GM21786 (cell line): ENCODE measurements around the gene CFAP161.

Source experiments
- ATAC-seq: cut with Tn5 transposase; IDR thresholded peaks from one replicate; pipeline ENCODE4 v1.9.1; 2021; ENCODE audit not compliant: unreplicated experiment

CFAP161 gene

DNA sequence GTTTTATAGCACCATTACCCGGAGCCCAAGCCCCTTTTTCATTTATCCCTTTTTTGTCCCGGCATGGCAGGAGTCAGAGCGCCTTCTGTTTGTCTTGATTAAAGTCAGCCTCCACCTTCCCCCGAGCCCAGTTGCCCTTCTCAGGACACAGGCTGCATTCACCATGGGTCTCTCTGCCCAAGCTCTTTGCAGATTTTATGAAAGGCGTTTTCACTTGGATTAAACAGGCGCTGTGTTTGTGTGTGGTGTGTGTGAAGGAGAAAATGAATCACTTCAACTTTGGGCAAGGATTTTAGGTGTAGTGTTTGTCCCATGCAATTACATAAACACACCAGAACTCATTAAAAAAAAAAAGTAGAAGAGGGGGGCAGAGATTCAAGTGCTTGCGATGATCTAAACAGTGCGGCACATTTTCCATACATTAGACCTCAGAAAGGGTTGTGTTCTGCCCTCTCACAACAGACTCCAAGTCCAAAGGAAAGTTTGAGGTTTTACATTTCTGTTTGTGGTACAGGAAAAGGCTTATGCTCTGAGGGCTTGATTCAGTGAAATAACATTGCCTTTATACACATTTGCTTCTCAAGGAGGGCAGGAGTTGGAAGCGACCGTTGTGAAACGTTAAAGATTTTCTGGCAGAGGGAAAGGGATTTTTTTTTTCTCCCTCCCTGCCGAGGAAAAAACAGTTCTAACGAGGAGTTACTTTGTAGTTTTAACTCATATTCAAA lies 48.1 kb downstream of the CFAP161 start:
- ATAC-seq = no peak

DNA sequence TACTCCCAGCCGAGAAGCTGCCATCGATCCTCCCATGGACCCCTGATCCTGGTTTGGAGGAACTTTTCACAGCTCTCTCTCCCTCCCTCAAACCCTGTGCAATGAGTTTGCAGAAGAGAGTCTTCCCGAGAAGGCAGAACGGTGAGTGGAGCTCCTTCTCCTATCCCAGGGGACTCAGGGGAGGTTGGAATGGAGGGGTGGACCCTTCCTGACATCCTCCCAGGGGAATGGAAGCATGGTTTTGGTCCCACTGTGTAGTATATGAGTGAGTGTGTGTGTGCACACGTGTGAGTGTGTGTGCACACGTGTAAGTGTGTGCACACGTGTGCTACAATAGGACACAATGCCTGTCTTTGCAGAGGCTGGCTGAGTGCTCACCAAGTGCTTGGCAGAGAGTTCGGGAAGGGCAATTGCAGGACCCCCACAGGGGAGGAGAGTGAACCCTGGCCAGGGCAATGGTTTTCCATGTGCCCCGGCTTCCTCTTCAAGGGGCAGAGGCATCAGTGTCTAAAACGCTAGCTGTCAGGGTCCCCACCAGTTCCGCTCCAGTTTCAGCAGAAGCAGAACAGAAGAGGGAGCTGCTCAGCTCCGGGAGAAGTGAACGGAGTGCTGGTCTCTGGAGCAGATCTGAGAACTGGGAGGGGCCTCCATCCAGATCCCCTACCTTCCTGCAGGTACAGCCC lies 48.8 kb downstream of the CFAP161 start:
- ATAC-seq = no peak

DNA sequence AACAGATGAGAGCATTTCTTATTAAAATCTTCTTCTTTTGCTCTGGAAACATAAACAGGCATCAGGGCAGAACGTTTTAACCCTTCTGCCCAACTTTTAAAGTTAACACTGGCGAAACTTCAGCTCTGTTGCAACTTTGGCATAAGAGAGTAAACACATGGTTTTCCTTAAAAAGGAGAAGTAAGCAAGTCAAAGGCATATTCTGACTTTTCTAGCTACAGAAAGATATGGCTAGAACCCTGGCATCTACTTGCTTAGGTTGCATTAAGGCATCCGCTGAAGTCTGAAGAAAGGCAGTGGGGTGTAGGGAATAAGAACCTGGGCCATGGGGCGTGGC lies 49.3 kb downstream of the CFAP161 start:
- no peak for ATAC-seq

DNA sequence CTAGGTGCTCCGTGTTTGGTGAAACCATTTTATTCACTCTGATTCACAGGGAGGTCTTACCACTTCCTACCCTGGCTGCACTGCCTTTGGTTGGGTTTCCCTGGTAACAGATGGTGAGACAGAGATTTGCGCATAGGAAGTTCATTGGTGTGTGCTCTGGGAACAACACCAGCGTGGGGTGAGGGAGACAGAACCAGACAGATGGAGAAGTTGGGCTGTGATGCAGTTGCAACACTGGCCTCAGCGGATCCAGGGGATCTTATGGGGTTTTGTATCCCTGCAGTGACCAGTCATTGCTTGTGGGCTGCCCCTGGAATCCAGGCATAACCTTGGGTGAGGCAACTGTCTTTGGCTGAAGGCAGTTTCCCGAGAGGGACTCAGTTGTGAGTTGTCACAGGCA lies 50.1 kb downstream of the CFAP161 start:
- no peak for ATAC-seq

DNA sequence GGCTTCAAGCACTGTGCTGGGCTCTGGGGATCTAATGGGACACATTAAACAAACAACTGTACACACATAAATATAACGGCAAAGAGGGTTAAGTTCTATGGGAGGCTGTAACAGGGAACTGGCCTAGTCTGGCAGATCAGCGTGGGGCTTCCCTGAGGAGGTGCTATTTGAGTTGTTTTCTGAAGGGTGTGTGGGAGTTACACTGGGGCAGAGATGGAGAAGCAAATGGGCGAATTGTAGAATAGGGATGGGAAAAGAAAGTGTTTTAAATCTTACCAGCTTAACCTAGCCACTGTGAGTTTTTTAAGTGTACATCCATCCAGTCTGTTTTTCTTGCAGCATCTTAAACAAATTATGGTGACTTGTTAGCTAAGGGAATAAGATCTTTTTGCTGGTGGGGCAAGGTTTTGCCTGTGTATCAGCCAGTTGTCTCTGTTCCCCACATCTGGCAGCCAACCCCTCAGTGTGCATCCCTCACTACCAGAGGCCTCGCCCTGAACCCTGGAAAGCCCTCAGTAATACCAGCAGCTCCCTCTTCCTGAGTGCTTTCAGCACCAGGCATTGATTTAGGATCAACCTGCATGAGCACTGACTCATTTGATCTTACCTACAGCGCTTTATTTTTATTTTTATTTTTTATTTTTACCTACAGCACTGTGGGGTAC lies 51.7 kb downstream of the CFAP161 start:
- no peak for ATAC-seq

- ATAC-seq = no peak
Observed at GRCh38 chr15:81188354-81188753, 54.3 kb downstream of the CFAP161 start.

DNA sequence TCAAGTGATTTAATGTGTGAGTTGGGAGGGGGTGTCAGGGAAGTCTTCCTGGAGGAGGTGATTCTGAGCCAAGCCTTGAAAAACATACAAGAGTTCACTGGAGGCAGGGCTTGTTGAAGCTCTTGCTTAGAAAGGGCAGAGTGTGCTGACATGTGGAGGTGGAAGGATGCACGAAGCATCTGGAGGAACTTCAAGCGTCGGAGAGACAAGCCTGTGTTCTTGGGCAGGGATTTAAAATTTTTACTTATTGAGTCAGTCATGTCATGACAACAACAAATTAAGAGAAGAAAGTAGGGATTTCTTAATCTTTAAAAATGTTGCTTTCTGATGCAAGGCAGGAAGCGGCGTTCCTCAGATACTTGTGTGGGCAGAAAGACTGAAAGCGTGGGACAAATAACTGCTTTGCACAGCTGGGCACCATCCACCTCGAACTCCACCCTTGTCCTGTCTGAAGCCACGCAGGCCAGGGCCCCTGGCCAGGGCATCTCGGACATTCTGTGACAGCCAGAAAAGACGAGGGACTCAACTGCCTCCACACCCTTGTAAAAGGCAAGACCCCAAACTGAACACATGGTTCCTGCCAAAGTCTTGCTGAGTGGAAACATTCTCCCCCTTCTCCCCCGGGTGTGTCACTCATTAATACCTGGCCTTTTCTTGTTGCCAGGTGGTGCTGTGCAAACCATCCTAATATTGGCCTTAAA lies 55.7 kb downstream of the CFAP161 start:
- no peak for ATAC-seq

DNA sequence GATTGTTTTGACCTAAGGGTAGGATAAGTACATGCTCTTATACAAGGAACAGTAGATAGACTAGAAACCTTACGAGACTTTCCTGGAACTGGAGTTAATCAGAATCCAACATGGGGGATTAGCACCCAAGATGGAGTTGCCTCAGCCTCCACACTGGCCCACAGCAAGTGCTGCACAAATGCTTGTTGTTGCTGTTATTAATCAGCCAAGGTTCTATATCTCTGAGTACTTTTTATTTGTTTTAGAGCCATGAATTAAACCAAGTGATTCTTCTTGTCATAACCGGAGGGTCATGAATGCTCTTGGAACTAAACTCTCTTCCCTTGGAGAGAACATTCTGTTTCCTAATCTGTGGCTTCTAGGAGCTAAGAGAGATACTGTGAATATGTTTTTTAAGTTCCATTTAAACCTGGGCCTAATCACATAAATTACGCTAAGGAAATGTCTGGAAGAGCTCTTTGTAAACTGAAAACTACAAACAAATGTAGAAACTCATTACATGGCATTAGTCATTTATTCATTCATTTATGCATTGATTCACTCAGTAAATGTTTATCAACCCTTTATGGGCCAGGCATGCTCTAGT lies 56.9 kb downstream of the CFAP161 start:
- ATAC-seq = no peak

- no peak for ATAC-seq
Observed at GRCh38 chr15:81191701-81192100, 57.6 kb downstream of the CFAP161 start.

- ATAC-seq = no peak
Observed at GRCh38 chr15:81194723-81195122, 60.7 kb downstream of the CFAP161 start.

DNA sequence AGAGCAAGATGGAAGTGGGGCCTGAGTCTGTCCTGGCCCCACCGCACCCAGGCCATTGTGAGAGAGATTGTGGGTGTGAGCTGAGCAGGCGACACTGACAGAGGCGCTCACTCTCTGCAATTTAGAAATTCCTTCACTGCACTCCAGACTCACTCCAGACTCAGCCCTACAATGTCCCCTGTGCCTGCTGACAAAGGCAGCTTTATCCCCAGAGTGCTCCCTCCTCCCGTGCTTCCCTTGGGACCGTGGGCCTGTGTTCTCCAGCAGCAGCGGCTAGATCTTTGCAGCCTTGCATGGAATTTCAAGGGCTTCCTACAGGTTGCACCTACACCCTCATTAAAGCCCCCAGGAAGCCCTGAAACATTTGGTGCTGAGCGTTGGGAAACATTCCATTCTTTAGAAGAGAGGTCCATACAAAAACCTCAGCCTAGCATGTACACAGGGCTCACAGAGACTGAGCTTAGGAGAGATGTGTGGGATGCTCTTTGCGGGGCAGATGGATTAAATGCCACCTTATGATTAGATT lies 61.3 kb downstream of the CFAP161 start:
- no peak for ATAC-seq

GRCh38 chr15:81196576-81197254 lies 62.6 kb downstream of the CFAP161 start, which contains the start of gene IL16:
Gene IL16 (plus strand): TSS chr15:81196879. CDS start chr15:81225400, 28,521 bp downstream.
- no peak for ATAC-seq

DNA sequence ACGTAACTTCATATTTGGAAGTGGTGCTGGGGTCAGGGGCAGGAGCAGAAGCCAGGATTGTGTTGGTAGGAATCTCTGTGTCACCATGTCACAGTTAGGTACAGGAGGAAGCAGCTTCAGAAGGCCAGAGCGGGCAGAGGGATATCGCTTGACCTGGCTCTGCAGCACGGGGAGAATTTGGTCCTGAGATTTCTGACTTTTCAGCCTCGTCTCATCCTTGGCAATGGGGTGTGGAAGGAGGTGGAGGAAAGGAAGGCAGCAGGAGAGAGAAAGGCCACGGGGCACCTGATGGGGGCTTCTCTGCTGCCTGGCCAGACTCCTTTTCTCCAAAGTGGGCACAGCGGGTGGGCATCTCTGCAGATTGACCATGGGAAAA lies 63.2 kb downstream of the CFAP161 start:
- ATAC-seq = no peak

DNA sequence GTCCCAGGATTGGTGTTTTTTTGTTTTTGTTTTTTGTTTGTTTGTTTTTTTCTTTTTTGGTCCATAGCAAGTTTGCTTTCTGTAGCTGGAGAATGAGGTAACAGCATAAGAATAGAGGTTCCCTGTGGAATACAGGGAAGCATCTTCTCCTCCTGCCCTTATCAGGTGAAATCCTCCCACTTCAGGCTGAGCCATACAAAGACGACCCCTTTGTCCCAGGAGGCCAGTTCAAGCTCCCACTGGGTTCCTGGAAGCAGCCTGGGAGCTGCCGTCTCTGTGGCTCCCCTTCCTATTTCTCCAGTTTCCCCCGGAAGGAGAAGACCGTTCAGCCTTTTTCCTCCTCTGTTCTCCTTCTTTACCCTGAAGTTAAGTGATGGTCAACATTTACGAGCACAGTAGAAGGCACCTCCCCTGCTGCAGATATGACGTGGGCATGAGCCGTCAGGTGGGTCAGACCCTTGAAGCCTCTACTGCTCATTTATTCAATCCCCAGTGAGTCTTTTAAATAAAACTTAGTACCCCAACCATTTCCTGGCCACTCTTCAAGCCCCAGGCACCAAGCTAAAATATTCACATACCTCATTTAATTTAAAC lies 63.7 kb downstream of the CFAP161 start:
- no peak for ATAC-seq
